ENCODE data around the gene INF2. TPM values are rescaled to one million over a fixed set of nuclear protein-coding genes. Genes with fewer than 3 reads are reported as not detected.

INF2 gene
- total RNA-seq, 3 donors from 2014 or later = 31.0 to 70.9 (median 51.5) TPM

- H3K4me3 ChIP-seq = peak overlapping the region in 2 of 3 donors; percentile 83 to 98
- intact Hi-C loops (cut with DNase I; ENCODE audit: low total_unique reads) = loop anchor here (2.0 kb wide), 1 partner anchor 53 kb away; no protein-coding TSS in a partner anchor
Measured at GRCh38 chr14:104687601-104688504, 1.6 kb upstream of the INF2 start.

GRCh38 chr14:104688505-104689108, 811 bp upstream of the INF2 start:
- H3K36me3 ChIP-seq = no peaks in the 10 kb centered on the region
- H3K27ac ChIP-seq = peak overlapping the region; percentile 90 to 91
- no peaks in the 10 kb centered on the region for H3K9me3 ChIP-seq
- H3K27me3 ChIP-seq = no peaks in the 10 kb centered on the region
- intact Hi-C loops (cut with DNase I; ENCODE audit: low total_unique reads) = no loop called here
- TF ChIP-seq CTCF (IDR thresholded peaks at IDR 0.05) (no peak), POLR2A (IDR thresholded peaks at IDR 0.05) (no peak), POLR2AphosphoS5 (IDR thresholded peaks at IDR 0.05) (no peak)
- peak overlapping the region; percentile 83 to 98 (median 90) for H3K4me3 ChIP-seq
- DNase-seq (ENCODE audit: low spot score in 2 of 2) = no peak
- peaks cover 17 to 40% of the 10 kb centered on the region in 2 donors for H3K4me1 ChIP-seq

More at GRCh38 chr14:104687601-104688504, 1.6 kb upstream of the INF2 start:
- TF ChIP-seq POLR2A (IDR thresholded peaks at IDR 0.05) (no peak), CTCF (IDR thresholded peaks at IDR 0.05) (no peak), POLR2AphosphoS5 (IDR thresholded peaks at IDR 0.05) (peak in 1 of 3 donors; percentile 27)
- peak; percentile 61 to 88 for DNase-seq (ENCODE audit: low spot score in 2 of 2)
- Histone ChIP-seq H3K4me1 (peaks cover 17 to 39% of the 10 kb centered on the region in 2 donors), H3K27ac (peak overlapping the region; percentile 90 to 91), H3K36me3 (no peaks in the 10 kb centered on the region), H3K27me3 (no peaks in the 10 kb centered on the region), H3K9me3 (no peaks in the 10 kb centered on the region)

- Histone ChIP-seq H3K9me3 (no peaks in the 10 kb centered on the region), H3K4me1 (peaks cover 23 to 44% of the 10 kb centered on the region in 2 donors), H3K36me3 (no peaks in the 10 kb centered on the region), H3K4me3 (peak overlapping the region; percentile 83 to 98 (median 90)), H3K27ac (peak overlapping the region; percentile 90 to 91), H3K27me3 (no peaks in the 10 kb centered on the region)
- intact Hi-C loops (cut with DNase I; ENCODE audit: low total_unique reads) = no loop called here
- no peak for DNase-seq (ENCODE audit: low spot score in 2 of 2)
- TF ChIP-seq CTCF (IDR thresholded peaks at IDR 0.05) (no peak), POLR2AphosphoS5 (IDR thresholded peaks at IDR 0.05) (no peak), POLR2A (IDR thresholded peaks at IDR 0.05) (no peak)
Measured at GRCh38 chr14:104689881-104690711, 678 bp downstream of the INF2 start.

GRCh38 chr14:104690861-104691455, 1.5 kb downstream of the INF2 start:
- no peaks in the 10 kb centered on the region for H3K9me3 ChIP-seq
- no peak for TF ChIP-seq CTCF (IDR thresholded peaks at IDR 0.05)
- TF ChIP-seq POLR2AphosphoS5 (IDR thresholded peaks at IDR 0.05) = no peak
- no peak for TF ChIP-seq POLR2A (IDR thresholded peaks at IDR 0.05)
- H3K4me1 ChIP-seq = peaks cover 23 to 46% of the 10 kb centered on the region in 2 donors
- peak overlapping the region; percentile 90 to 91 for H3K27ac ChIP-seq
- peak overlapping the region; percentile 83 to 98 (median 90) for H3K4me3 ChIP-seq
- intact Hi-C loops (cut with DNase I; ENCODE audit: low total_unique reads) = no loop called here
- H3K36me3 ChIP-seq = no peaks in the 10 kb centered on the region
- DNase-seq (ENCODE audit: low spot score in 2 of 2) = no peak
- H3K27me3 ChIP-seq = no peaks in the 10 kb centered on the region
